ENCODE results near the gene BCL11B.

BCL11B gene

GRCh38 chr14:99271951-99272631, at the start of gene BCL11B:
Gene BCL11B, minus strand, starts transcription at chr14:99272197. Its CDS starts 979 bp downstream, at chr14:99271218.
- peak; percentile 81 for DNase-seq

GRCh38 chr14:99321236-99321925, 49.4 kb upstream of the BCL11B start:
- no peak for DNase-seq

- DNase-seq = no peak
Observed at GRCh38 chr14:99320621-99321235, 48.7 kb upstream of the BCL11B start.

GRCh38 chr14:99320105-99320572, 48.1 kb upstream of the BCL11B start:
- DNase-seq = peak; percentile 5

GRCh38 chr14:99318959-99319295, 46.9 kb upstream of the BCL11B start:
- no peak for DNase-seq

GRCh38 chr14:99318091-99318958, 46.3 kb upstream of the BCL11B start:
- no peak for DNase-seq

- DNase-seq = no peak
Observed at GRCh38 chr14:99317231-99318090, 45.5 kb upstream of the BCL11B start.

GRCh38 chr14:99316281-99317163, 44.5 kb upstream of the BCL11B start:
- no peak for DNase-seq

- DNase-seq = no peak
Observed at GRCh38 chr14:99315197-99315596, 43.2 kb upstream of the BCL11B start.

- no peak for DNase-seq
Observed at GRCh38 chr14:99314623-99315022, 42.6 kb upstream of the BCL11B start.

- DNase-seq = no peak
Observed at GRCh38 chr14:99313234-99313633, 41.2 kb upstream of the BCL11B start.

- DNase-seq = no peak
Observed at GRCh38 chr14:99312106-99312505, 40.1 kb upstream of the BCL11B start.

- DNase-seq = no peak
Observed at GRCh38 chr14:99309220-99309766, 37.3 kb upstream of the BCL11B start.

- no peak for DNase-seq
Observed at GRCh38 chr14:99304208-99304607, 32.2 kb upstream of the BCL11B start.

GRCh38 chr14:99300190-99300589, 28.2 kb upstream of the BCL11B start:
- DNase-seq = no peak

- no peak for DNase-seq
Observed at GRCh38 chr14:99296517-99296916, 24.5 kb upstream of the BCL11B start.

GRCh38 chr14:99289394-99290189, 17.6 kb upstream of the BCL11B start:
- no peak for DNase-seq

- no peak for DNase-seq
Observed at GRCh38 chr14:99288948-99289347, 17.0 kb upstream of the BCL11B start.

GRCh38 chr14:99287269-99287942, 15.4 kb upstream of the BCL11B start:
- DNase-seq = no peak

Measured in NCI-H1417 treated with DMSO at 0.1 percent for 48 hours (cell line).